HG03432 (cell line): Measurements from ENCODE around the gene DOCK3.
"Not testable (repeated sequence)": the region's sequence is repeated elsewhere in the genome, so short reads cannot be mapped to it uniquely, and the experiment has no call there.

Experiments
- ATAC-seq: cut with Tn5 transposase; IDR thresholded peaks from one replicate; pipeline ENCODE4 v1.9.1; 2021; ENCODE audit warnings: mild to moderate bottlenecking, moderate library complexity; ENCODE audit not compliant: unreplicated experiment

DOCK3 gene

DNA sequence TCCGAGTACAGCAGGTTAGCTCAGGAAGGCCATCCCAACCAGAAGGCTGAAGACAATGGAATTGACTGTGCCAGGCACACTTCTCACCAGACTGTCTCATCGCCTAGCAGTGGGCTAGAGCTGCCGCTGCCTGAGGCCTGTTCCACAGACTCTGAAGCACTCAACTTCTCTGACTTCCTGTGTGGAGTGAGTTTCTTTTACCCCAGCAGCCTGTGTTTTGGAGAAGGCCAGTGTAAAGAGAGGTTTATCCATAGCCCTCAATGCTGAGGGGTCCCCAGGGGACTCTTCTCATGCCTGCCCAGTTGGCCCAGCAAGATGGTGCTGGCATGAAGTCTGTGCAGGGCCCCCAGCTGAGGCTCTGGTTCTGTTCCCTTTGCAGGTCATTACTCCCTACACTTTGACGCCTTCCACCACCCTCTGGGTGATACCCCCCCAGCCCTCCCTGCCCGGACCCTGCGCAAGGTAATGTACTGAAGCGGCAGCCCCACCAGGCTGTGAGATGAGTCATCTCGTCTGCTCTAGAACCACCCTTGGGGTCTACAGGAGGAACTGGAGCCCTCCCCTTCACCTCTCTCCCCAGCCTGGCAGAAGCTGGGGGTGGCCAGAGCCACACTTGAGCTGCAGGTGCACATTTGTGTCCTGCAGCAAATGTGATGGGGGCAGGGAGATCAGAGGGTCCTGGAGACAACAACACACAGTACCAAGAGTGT is 705.2 kb downstream of the DOCK3 start:
- ATAC-seq, result no peak

GRCh38 chr3:51380601-51381332 is 706.0 kb downstream of the DOCK3 start:
- no peak for ATAC-seq

GRCh38 chr3:51381333-51381705 is 706.6 kb downstream of the DOCK3 start:
- no peak for ATAC-seq

GRCh38 chr3:51382076-51382745 is 707.5 kb downstream of the DOCK3 start:
- ATAC-seq, result no peak

DNA sequence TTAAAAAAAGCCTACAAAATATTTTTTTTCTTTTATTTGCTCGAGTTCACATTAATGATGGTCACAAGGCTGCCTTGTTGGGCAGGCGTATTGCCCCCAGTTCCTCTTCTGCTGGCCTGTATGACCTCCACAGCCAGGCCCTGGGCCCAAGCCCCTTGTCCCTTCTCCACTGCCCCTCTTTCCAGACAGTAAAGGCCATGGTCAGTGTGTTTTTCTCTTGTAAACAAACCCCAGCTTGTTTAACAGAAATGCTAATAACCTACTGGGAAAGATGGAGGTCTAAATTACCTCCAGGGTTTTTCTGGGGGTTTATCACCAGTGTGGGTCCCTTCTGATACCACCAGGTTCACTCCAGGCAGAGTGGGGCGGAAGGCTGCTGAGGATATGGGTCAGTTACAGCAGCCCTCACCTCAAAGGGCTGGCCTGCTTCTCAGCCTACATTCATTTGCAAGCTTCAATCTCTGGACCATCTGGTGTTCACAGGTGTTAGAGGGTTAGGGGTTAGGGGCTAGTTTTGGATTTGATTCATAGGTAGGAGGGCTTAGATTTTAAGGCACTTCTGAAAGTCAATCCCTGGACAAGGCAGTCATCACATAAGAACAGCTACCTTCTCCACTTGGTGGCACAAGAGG is 708.3 kb downstream of the DOCK3 start:
- no peak for ATAC-seq

- ATAC-seq, result peak; percentile 23
Measured at GRCh38 chr3:51384055-51384725, 709.5 kb downstream of the DOCK3 start.

DNA sequence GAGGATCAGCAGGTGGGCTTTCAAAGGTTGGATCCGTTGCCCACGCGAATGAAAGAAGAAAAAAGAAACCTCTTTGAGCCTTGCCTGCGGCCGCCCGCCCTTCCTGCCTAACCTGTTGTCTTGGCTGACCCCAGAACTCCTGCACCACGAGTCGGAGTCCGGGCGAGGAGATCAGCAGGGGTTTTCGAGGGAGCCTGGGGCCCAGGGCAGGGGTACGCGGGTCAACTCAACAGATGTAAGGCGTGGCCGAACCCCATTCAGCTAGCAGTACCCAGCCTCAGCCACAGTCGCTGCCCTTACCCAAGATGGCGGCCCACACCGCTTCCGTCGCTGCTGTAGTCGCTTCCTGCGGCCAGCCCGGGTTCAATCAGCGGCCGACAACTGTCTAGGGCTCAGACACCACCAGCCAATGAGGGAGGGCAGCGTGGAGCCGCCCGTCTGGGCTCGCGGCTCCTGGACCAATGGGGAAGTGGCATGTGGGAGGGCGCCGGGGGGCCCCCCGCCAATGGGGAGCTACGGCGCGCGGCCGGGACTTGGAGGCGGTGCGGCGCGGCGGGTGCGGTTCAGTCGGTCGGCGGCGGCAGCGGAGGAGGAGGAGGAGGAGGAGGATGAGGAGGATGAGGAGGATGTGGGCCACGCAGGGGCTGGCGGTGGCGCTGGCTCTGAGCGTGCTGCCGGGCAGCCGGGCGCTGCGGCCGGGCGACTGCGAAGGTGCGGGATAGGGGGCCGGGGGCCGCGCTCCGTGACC is 710.2 kb downstream of the DOCK3 start, which contains the start of gene MANF:
MANF (plus strand) TSS at position 566 of the 748 bp plus-strand sequence; CDS start at position 618, 52 bp downstream.
- peak; percentile 96 for ATAC-seq

DNA sequence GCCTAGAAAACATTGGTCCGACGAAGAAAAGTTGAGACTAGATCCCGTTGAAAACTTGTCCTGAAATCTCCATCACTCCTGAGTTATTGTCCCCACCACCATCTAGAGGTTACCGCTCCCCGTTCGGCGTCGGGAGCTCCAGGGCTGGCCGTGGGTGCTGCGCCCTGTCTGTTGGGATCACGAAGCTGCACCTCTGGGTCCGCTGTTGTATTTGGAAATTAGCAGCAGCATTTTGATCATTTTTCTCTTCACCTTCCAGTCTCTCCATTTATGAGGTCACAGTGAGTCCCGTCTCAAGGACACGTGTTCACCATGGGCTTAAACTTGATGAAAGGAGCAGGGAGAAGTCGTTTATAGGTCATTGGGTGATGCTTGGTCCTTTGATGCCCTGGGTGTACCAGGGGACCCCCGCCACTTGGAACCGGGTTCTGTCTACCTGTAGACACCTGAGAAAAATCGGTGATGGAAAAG is 710.9 kb downstream of the DOCK3 start:
- ATAC-seq, result no peak

GRCh38 chr3:51386159-51386851 is 711.6 kb downstream of the DOCK3 start:
- ATAC-seq, result no peak

- ATAC-seq, result no peak
Measured at GRCh38 chr3:51386852-51387229, 712.1 kb downstream of the DOCK3 start.

DNA sequence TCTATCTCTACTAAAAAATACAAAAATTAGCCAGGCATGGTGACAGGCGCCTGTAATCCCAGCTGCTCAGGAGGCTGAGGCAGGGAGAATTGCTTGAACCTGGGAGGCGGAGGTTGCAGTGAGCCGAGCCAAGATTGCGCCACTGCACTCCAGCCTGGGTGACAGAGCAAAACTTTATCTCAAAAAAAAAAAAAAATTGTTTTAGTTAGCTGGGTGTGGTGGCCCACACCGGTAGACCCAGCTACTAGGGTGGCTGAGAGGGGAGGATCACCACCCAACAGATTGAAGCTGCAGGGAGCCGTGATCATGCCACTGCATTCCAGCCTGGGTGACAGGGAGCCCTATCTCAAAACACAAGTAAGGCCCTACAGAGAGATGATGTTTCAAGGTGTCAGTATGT is 712.6 kb downstream of the DOCK3 start:
- not testable (repeated sequence) for ATAC-seq

DNA sequence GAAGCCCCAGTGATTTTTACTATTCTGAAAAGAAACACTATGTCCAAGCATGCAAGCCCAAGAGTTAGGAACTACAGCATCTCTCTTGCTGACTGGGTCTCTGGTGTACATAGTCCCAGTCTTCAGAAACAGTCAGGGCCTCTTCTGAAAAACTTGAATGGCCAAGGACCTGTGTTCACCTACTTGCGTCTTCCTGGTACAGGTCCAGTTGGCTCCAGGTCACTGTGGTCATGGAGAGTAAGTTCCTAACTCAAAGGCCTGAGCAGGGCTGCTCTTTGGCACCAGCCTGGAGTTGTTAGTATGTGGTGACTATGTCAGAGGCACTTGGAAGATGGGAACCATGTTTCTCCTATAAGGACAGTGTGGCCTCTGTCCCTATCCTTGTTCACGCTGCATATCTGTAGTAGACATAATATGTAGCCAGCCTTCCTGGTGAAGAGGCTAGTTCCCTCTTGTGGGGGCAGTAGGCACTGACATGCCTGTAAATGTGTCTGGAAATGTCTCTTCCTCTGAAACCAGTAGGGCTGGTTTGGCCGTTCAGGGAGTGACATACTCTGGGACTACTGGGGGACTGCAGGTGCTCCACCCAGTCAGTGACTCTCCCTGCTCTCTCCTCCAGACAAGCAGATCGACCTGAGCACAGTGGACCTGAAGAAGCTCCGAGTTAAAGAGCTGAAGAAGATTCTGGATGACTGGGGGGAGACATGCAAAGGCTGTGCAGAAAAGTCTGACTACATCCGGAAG is 713.7 kb downstream of the DOCK3 start:
- no peak for ATAC-seq

DNA sequence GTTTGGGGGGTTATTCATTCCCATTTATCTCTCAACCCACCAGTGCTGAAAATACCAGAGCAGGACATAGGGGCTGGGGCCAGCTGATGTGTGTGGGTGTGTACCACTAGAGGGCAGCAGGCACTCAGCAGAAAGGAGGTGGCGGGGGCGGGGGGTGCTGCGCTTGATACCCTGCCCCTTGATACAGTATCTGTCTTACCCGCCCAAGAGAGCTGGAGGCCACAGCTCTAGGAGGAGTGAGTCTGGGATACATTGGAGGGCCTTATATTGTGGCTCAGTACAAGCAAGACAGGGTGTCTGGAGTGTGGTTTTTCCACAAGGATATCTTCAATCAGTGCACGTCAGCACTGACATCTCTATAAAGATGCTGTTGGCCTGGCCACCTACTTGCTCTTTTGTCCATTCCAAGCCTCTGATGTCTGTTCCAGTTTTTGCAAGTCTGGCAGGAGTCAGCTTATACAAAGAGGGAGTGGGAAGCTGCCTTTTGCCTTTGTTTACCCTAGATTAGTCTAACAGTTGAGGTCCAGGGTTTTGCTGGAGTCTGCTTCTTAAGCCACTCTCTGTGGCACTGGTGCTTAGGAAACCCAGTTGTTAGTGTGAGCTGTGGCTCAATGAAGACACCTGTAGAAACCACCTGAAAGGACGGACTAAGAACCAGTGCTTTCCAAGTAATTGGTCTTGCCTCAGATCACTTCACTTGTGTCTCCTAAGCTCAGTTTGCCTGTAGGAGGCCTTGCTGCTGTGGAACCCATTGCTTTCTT is 714.9 kb downstream of the DOCK3 start:
- ATAC-seq, result no peak

GRCh38 chr3:51390246-51391074 is 715.7 kb downstream of the DOCK3 start:
- no peak for ATAC-seq

DNA sequence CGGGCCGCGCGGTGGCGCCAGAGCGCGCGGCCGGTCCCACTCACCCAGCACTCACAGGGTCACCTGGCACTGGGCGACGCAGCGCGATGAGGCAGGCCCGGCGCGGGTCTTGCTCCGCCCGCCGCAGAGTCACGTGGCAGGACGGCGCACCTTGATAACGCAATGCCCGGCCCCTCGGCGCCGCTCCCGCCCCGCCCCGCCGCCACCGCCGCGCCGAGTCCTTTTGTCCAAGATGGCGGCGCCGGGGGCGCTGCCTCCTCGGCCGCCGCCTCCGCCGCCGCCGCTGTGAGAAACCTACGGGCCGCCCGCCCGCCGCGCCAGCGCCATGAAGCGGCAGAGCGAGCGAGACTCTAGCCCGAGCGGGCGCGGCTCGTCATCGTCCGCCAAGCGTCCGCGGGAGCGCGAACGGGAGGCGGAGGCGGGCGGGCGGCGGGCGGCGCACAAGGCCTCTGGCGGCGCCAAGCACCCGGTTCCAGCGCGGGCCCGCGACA is 716.4 kb downstream of the DOCK3 start, which contains the start of gene RBM15B:
RBM15B (plus strand) TSS at position 211 of the 491 bp plus-strand sequence; CDS start at position 326, 115 bp downstream.
- peak; percentile 96 for ATAC-seq

DNA sequence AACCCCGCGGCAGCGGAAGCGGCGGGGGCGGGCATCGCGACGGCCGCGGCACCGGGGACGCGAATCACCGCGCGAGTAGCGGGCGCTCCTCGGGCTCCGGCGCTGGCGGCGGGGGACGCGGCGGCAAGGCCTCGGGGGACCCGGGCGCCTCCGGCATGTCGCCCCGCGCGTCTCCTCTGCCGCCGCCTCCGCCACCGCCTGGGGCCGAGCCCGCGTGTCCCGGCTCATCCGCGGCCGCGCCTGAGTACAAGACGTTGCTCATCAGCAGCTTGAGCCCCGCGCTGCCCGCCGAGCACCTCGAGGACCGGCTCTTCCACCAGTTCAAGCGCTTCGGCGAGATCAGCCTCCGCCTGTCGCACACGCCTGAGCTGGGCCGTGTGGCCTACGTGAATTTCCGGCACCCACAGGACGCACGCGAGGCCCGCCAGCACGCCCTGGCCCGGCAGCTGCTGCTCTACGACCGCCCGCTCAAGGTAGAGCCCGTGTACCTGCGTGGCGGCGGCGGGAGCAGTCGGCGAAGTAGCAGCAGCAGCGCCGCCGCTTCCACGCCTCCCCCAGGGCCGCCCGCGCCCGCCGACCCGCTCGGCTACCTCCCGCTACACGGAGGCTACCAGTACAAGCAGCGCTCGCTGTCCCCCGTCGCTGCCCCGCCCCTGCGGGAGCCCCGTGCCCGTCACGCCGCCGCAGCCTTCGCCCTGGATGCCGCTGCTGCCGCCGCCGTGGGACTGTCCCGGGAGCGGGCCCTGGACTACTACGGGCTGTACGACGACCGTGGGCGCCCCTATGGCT is 717.0 kb downstream of the DOCK3 start:
- peak; percentile 19 for ATAC-seq
